Measurements from ENCODE around the gene NFE2L2.
"Not testable (repeated sequence)": the region's sequence is repeated elsewhere in the genome, so short reads cannot be mapped to it uniquely, and the experiment has no call there.

NFE2L2 gene

DNA sequence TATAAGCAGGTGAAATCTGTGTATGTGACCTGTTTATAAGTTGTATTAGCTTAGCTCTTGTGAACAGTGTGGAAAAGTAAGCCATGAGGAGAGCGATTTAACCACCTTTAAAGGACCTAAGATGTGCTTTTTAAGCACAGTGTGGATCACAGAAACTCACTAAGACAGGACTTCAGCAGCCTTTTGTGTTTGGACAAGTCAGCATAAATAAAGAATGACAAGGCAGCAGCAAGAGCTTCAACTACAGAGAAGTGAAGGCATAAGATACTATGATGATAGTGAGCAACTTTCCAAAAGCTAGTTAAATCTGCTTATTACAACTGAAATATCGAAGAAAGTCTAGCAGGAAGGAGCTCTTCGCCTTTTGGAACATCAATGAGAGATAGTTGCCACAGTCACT is 43.0 kb downstream of the NFE2L2 start:
- TF ChIP-seq, protein P1, sequence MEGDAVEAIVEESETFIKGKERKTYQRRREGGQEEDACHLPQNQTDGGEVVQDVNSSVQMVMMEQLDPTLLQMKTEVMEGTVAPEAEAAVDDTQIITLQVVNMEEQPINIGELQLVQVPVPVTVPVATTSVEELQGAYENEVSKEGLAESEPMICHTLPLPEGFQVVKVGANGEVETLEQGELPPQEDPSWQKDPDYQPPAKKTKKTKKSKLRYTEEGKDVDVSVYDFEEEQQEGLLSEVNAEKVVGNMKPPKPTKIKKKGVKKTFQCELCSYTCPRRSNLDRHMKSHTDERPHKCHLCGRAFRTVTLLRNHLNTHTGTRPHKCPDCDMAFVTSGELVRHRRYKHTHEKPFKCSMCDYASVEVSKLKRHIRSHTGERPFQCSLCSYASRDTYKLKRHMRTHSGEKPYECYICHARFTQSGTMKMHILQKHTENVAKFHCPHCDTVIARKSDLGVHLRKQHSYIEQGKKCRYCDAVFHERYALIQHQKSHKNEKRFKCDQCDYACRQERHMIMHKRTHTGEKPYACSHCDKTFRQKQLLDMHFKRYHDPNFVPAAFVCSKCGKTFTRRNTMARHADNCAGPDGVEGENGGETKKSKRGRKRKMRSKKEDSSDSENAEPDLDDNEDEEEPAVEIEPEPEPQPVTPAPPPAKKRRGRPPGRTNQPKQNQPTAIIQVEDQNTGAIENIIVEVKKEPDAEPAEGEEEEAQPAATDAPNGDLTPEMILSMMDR (IDR thresholded peaks at IDR 0.05; ENCODE audit: low read depth, low read length): no peak
- DNase-seq (ENCODE audit: extremely low read depth, low read depth): no peak

DNA sequence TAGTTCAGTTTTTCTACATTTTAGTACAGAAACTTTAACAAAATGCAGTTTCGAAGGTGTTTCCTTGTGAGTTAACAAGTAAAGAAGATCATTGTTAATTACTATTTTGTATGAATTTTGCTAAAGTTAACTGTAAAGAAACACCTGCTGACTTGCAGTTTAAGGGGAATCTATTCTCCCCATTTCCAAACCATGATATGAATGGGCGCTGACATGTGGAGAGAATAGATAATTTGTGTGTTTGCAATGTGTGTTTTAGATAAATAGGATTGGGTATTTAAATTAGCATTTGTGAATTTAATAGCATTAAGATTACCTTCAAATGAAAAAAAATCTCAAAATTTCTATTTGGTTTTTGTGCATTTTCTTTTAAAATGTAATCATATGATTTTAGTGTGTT is 44.7 kb downstream of the NFE2L2 start:
- not testable (repeated sequence) for DNase-seq (ENCODE audit: extremely low read depth, low read depth)

DNA sequence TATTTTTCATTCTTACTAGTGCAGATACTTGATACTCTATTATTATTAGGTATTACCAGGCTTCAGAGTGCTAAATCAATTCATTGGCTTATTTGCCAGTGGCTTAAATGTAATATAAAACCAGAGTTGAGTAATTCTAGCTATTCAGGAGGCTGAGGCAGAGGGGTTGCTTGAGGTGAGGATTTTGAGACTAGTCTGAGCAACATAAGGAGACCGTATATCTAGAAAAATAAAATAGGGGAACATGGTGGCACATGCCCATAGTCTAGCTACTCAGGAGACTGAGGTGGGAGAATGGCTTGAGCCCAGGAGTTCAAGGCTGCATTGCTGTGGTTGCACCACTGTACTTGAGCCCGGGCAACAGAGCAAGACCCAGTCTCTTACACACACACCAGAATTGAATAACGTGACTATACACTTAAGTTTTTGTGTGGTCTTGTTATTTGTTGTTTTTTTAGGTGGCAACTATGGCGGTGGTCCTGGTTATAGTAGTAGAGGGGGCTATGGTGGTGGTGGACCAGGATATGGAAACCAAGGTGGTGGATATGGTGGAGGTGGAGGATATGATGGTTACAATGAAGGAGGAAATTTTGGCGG is 47.2 kb downstream of the NFE2L2 start:
- no peak for DNase-seq (ENCODE audit: extremely low read depth, low read depth)
- TF ChIP-seq, protein P1 (IDR thresholded peaks at IDR 0.05; ENCODE audit: low read depth, low read length): no peak

DNA sequence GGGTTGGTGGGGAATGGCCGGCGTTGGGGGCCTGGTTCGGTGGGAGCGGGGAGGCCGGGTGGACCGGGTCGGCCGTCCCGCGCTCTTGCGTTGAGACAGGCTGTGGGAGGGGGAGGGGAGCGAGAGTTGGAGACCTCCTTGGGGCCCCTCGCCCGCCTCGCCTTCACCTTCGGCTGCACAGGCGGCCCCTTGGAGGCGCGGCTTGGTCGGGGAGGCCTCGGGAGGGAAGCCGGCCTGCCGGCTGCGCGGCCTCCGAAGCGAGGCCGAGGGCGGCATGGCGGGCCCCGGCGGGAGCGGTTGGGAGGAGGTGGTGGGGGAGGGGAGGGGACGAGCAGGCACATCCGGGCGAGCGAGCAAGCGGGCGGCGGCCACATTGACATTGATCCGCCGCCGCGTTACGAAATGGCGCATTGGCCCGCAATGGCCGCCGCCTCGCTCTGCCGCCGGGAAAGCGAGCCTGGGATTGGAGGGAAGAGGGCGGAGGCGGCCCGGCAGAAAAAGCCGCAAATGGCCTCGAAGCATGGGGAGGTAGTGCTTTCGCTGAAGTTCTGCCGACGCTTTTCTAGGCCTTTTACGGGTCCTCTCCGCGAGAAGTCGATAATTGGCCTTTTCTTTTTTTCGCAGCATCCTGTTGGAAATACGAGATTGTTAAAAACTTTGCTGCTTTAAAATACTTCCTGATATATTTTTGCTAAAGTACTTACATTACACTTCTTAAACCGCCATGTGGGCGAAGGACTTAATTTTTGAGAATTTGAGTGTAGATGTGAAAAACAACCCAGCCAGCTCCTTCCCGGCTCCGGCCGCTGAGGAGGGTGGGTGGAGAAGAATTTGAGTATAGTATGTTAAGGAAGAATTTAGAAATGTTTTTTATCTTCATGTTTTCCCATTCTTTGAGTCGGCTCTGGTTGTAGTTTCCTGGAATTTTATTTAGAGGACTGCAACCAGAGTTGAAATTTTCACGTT is 51.4 kb downstream of the NFE2L2 start:
- DNase-seq (ENCODE audit: extremely low read depth, low read depth): peak; percentile 85
- TF ChIP-seq, protein P1 (IDR thresholded peaks at IDR 0.05; ENCODE audit: low read depth, low read length): no peak

DNA sequence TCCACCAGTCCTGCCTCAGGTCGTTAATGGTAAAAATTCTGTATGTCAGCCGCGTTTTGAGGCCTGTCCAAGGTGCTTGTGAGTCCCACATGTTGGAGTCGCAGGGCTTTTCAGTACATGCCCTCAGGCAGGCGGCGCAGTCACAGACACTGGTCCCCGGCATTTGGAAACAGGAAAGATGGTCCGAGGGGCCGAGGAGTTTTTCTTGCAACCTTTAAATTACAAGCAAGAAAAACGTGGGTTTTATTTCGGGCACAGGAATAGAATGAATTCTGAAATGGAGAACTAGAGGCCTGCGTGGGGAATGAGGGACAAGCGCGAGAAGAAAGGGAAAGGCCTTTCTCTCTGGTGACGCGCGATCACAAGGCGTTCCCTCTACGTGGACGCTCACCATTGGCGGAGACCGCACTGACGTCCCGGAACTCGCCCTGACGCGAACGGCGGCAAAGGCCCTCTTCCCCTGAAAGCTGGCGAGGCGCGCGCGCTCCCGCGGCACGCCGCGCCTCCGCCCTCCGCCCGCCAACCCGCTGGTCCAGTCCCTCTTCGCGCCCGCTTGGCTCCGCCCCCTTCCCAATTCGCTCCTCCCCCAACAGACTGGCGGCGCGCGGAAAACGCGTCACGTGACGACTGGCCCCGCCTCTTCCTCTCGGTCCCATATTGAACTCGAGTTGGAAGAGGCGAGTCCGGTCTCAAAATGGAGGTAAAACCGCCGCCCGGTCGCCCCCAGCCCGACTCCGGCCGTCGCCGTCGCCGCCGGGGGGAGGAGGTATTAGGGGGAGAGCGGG is 52.2 kb downstream of the NFE2L2 start, which contains the start of gene HNRNPA3:
TSS of gene HNRNPA3 (plus strand) at position 689 of the 785 bp plus-strand sequence. CDS start at position 695, 6 bp downstream.
- DNase-seq (ENCODE audit: extremely low read depth, low read depth): peak; percentile 98
- TF ChIP-seq, protein P1 (IDR thresholded peaks at IDR 0.05; ENCODE audit: low read depth, low read length): peak; percentile 18

DNA sequence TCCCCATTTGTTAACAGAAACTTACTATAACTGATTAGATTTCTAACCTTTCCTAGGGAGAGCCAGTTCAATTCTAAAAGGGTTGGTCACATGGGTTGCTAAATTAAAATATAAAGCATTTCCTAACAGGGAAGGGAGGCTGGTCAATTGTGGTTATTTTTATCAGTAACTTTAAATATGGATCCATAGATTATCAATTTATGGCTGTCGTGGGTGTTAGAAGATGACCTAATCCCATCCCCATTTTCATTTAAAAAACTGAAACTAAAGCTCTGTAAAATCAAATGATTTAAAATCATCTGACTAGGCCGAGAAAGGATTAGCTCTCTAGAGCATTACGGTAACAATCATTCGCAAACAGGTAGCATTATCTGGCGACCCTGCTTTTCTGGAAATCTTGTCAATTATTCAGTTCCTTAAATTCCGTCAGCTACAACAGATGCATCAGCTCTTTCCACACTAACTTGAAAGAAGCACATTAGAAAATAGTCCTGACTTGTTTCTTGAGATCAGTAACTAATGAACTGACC is 52.9 kb downstream of the NFE2L2 start:
- TF ChIP-seq, protein P1 (IDR thresholded peaks at IDR 0.05; ENCODE audit: low read depth, low read length): no peak
- no peak for DNase-seq (ENCODE audit: extremely low read depth, low read depth)

DNA sequence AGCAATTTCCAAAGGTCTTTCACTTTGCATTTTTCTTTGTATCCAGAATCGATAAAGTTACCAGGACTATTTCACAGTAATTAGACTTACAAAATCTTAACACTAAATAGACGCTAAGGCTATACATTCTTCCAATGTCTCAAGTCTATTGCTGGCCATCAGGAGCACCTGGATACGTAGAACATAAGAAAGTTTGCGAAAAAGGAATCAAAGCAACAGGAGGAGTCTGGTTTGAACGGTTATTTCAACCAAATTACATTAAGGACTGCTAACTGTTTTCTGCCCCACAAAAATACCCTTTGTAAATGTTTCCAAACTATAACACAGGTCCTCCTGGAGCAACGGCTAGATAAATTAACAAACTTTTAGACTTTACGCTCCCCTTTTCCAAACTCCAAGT is 53.4 kb downstream of the NFE2L2 start:
- TF ChIP-seq, protein P1 (IDR thresholded peaks at IDR 0.05; ENCODE audit: low read depth, low read length): no peak
- no peak for DNase-seq (ENCODE audit: extremely low read depth, low read depth)

Data from AG09319 (cell line).